Measurements from ENCODE around the gene CPNE9. TPM values are rescaled to one million over a fixed set of nuclear protein-coding genes. Genes with fewer than 3 reads are reported as not detected.

The CPNE9 gene
- polyA plus RNA-seq, 1 experiment: not detected

DNA sequence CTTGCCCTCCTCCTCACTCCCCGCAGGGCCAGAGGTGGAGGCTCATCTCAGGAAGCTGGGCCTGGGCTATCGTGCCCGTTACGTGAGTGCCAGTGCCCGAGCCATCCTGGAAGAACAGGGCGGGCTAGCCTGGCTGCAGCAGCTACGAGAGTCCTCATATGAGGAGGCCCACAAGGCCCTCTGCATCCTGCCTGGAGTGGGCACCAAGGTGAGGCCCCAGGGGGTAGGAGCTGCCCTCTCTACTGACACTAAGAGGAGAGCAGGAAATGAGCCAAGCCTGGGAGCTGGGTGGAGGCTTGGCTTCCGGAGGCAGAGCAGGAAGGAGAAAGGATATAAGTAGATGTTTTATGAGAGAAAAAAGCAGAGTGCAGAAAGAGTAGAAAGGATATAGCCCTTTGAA lies 51.0 kb downstream of the CPNE9 start:
- CTCF ChIA-PET: no interaction called here
- no peak overlapping the region for H3K27ac ChIP-seq (ENCODE audit: low read depth, low read length)
- no peaks in the 10 kb centered on the region; the same call in 1 of the 2 replicates for H3K9me3 ChIP-seq (ENCODE audit: control insufficient read depth, insufficient read depth, low read length)
- TF ChIP-seq, protein P1, sequence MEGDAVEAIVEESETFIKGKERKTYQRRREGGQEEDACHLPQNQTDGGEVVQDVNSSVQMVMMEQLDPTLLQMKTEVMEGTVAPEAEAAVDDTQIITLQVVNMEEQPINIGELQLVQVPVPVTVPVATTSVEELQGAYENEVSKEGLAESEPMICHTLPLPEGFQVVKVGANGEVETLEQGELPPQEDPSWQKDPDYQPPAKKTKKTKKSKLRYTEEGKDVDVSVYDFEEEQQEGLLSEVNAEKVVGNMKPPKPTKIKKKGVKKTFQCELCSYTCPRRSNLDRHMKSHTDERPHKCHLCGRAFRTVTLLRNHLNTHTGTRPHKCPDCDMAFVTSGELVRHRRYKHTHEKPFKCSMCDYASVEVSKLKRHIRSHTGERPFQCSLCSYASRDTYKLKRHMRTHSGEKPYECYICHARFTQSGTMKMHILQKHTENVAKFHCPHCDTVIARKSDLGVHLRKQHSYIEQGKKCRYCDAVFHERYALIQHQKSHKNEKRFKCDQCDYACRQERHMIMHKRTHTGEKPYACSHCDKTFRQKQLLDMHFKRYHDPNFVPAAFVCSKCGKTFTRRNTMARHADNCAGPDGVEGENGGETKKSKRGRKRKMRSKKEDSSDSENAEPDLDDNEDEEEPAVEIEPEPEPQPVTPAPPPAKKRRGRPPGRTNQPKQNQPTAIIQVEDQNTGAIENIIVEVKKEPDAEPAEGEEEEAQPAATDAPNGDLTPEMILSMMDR (IDR thresholded peaks at IDR 0.05; ENCODE audit: low read depth, low read length): no peak
- POLR2A ChIA-PET: no interaction called here
- DNase-seq (ENCODE audit: low read depth, low spot score): no peak
- H3K4me3 ChIP-seq (ENCODE audit: low read depth, low read length): no peak overlapping the region
- H3K27me3 ChIP-seq (ENCODE audit: control insufficient read depth, insufficient read depth, low read length): no peaks in the 10 kb centered on the region

GRCh38 chr3:9757427-9757826 lies 53.8 kb downstream of the CPNE9 start:
- H3K4me3 ChIP-seq (ENCODE audit: low read depth, low read length): no peak overlapping the region
- no peak for DNase-seq (ENCODE audit: low read depth, low spot score)
- H3K27me3 ChIP-seq (ENCODE audit: control insufficient read depth, insufficient read depth, low read length): no peaks in the 10 kb centered on the region
- H3K27ac ChIP-seq (ENCODE audit: low read depth, low read length): no peak overlapping the region
- no peaks in the 10 kb centered on the region; the same call in 1 of the 2 replicates for H3K9me3 ChIP-seq (ENCODE audit: control insufficient read depth, insufficient read depth, low read length)
- CTCF ChIA-PET: no interaction called here
- TF ChIP-seq, protein P1 (IDR thresholded peaks at IDR 0.05; ENCODE audit: low read depth, low read length): no peak
- POLR2A ChIA-PET: no interaction called here

DNA sequence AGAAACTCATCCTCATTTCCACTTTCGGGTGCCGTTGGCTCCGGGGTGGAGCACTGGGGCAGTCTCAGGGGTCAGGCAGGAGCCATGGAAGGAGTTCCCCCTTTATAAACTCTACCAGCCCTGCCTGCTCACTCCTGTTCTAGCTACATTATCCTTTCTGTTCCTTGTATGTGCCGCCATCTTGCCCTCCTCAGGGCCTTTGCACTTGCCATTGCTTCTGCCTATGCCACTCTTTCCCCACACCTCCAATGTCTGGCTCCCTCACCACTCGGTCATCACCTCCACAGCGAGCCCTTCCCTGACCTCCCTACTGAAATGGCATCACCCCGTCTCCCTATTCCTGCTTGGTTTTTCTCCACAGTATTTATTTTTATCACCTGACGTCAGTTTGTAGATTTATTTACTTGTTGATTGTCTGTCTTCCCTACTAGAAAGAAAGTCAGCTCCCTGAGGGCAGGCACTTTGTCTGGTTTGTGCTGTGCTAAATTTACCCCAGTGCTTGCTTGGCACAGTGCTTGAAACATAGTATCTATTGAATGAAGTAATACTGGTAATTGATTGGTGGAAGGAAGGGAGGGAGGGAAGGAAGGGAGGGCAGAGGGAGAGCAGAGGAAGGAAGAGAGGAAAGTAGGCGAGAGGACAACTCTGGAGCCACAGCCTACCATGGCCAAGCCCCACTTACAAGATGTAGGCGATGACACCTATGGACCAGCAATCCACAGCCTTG lies 57.3 kb downstream of the CPNE9 start:
- Histone ChIP-seq H3K4me3 (ENCODE audit: low read depth, low read length) (no peak overlapping the region), H3K9me3 (ENCODE audit: control insufficient read depth, insufficient read depth, low read length) (no peaks in the 10 kb centered on the region; the same call in 1 of the 2 replicates), H3K27me3 (ENCODE audit: control insufficient read depth, insufficient read depth, low read length) (no peaks in the 10 kb centered on the region), H3K27ac (ENCODE audit: low read depth, low read length) (no peak overlapping the region)
- ChIA-PET CTCF (no interaction called here), POLR2A (no interaction called here)
- DNase-seq (ENCODE audit: low read depth, low spot score): no peak
- TF ChIP-seq, protein P1 (IDR thresholded peaks at IDR 0.05; ENCODE audit: low read depth, low read length): no peak

DNA sequence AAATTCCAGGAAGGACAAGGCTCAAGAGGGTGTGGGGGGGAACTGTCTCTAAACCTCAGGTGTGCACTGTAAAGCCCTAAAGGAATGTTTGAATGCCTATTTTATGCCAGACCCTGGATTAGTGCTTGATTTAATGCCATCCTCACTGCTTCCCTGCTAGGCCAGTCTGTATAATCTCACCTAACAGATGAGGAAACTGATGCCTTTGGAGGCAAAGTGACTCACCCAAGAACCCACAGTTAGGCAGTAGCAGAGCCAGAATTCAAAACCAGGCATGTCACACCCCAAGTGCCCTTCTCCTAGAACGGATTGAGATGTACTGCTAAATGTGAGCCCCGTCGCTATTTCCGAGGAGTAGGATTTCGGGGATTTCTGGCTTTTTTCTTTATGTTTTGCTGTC lies 58.3 kb downstream of the CPNE9 start:
- ChIA-PET CTCF (no interaction called here), POLR2A (interaction anchor here (0.7 kb wide), 1 partner anchor 8 kb away, joined by 3 read pairs; no protein-coding TSS in a partner anchor)
- H3K4me3 ChIP-seq (ENCODE audit: low read depth, low read length): no peak overlapping the region
- no peaks in the 10 kb centered on the region for H3K27me3 ChIP-seq (ENCODE audit: control insufficient read depth, insufficient read depth, low read length)
- TF ChIP-seq, protein P1 (IDR thresholded peaks at IDR 0.05; ENCODE audit: low read depth, low read length): no peak
- no peaks in the 10 kb centered on the region; the same call in 1 of the 2 replicates for H3K9me3 ChIP-seq (ENCODE audit: control insufficient read depth, insufficient read depth, low read length)
- no peak overlapping the region for H3K27ac ChIP-seq (ENCODE audit: low read depth, low read length)
- DNase-seq (ENCODE audit: low read depth, low spot score): no peak

- Histone ChIP-seq H3K9me3 (ENCODE audit: control insufficient read depth, insufficient read depth, low read length) (no peaks in the 10 kb centered on the region), H3K27me3 (ENCODE audit: control insufficient read depth, insufficient read depth, low read length) (no peaks in the 10 kb centered on the region), H3K4me3 (ENCODE audit: low read depth, low read length) (no peak overlapping the region), H3K27ac (ENCODE audit: low read depth, low read length) (no peak overlapping the region)
- POLR2A ChIA-PET: interaction anchor here (0.6 kb wide), 1 partner anchor 26 kb away, joined by 3 read pairs; no protein-coding TSS in a partner anchor
- CTCF ChIA-PET: no interaction called here
- TF ChIP-seq, protein P1 (IDR thresholded peaks at IDR 0.05; ENCODE audit: low read depth, low read length): no peak
- DNase-seq (ENCODE audit: low read depth, low spot score): no peak
Observed at GRCh38 chr3:9762871-9763270, 59.2 kb downstream of the CPNE9 start.
